Measurements from ENCODE around the gene WDFY3.

DNA sequence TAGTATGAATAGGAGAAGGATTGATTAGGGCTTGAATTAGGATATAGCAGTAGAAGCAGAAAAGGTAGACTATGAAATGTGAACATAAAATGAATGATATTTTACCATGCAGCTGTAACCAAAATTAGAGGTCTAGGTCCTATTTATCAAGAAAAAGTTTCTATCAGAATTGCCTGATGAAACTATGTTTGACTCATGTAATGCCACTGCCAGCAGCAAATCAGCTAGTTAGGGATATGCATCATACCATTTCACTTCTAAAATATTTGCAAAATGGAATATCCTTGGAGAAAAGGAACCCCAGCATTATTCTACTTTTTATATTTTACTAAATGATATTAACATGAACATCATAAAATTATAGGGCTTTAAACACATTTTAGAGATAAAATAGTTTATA lies 188.4 kb downstream of the WDFY3 start:
- TF ChIP-seq, protein P1, sequence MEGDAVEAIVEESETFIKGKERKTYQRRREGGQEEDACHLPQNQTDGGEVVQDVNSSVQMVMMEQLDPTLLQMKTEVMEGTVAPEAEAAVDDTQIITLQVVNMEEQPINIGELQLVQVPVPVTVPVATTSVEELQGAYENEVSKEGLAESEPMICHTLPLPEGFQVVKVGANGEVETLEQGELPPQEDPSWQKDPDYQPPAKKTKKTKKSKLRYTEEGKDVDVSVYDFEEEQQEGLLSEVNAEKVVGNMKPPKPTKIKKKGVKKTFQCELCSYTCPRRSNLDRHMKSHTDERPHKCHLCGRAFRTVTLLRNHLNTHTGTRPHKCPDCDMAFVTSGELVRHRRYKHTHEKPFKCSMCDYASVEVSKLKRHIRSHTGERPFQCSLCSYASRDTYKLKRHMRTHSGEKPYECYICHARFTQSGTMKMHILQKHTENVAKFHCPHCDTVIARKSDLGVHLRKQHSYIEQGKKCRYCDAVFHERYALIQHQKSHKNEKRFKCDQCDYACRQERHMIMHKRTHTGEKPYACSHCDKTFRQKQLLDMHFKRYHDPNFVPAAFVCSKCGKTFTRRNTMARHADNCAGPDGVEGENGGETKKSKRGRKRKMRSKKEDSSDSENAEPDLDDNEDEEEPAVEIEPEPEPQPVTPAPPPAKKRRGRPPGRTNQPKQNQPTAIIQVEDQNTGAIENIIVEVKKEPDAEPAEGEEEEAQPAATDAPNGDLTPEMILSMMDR (conservative IDR thresholded peaks at IDR 0.05), result no peak
- no peak for TF ChIP-seq ZFX (IDR thresholded peaks at IDR 0.05)

Measured in C4-2B (cell line).